Femur (tissue), 1 donor: Measurements from ENCODE around the gene KRTAP1-3.
"Not testable (repeated sequence)": the region's sequence is repeated elsewhere in the genome, so short reads cannot be mapped to it uniquely, and the experiment has no call there.

Source experiments
- DNase-seq: peaks from one replicate; pipeline ENCODE4 v3.0.0-alpha.2; 2017

Gene KRTAP1-3

DNA sequence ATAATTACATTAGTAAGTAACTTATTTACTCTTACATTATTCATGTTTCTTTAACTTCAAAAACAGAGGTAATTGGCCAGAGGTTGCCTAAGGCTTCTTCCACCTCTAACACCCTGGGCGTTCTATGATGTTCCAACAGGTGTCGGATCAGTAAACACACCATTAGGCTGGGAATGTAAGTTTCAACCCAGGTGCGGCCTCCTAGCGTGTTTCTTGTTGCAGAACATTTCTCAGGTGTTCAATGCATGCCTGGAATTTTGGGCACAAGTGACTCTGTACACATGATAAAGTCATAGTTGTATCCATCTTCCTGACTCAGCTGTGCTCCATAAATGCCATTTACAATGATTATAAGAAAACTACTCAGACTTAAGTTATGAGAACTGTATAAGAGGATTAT lies 19.4 kb upstream of the KRTAP1-3 start:
- DNase-seq: no peak

GRCh38 chr17:41052566-41052965 lies 17.9 kb upstream of the KRTAP1-3 start:
- no peak for DNase-seq

DNA sequence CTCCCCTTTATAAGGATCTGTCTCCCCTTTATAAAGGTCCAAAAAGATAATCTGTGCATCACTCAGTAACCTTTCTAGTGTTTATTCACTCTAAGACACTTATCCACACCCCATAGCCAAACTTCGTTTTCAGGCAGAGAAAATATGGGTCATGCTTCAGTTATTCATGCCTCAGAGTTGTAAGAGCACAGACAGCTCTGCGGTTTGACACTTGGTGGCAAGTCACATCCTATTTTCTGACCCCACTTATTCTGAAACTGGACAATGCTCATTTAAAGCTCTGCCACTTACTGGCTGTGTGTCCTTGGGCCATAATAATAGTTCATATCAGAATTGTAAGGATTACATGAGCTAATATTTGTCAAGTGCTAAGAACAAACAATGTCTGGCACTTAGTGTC lies 14.4 kb upstream of the KRTAP1-3 start:
- no peak for DNase-seq

DNA sequence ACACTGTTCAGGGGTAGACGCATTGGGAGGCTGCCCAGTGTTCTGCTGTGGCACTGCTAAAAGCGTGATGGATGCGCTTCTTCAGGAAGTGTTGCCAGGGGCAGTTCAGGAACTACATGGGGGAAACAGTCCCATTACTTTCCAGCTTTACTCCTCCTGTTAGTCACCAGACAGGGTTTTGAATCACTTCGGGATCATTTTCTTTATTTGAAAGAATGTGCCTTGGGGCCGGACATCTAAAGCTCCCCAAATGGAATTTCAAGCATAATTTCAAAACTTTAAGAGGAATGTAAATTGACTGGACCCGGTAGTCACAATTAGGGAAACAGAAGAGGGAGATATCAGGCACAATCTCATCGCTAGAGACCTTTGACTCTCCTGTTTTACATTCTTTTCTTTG lies 13.8 kb upstream of the KRTAP1-3 start:
- DNase-seq: no peak

- DNase-seq: not testable (repeated sequence)
These were observed 12.2 kb upstream of the KRTAP1-3 start, which contains the start of gene KRTAP2-1 for GRCh38 chr17:41046735-41047465. KRTAP2-1 (minus strand) TSS chr17:41047316; CDS start chr17:41047267, 49 bp downstream.

- DNase-seq: no peak
These were observed 8.3 kb upstream of the KRTAP1-3 start for GRCh38 chr17:41042953-41043352.

- peak; percentile 59 for DNase-seq
These were observed 6.3 kb upstream of the KRTAP1-3 start, which contains the start of gene KRTAP1-1 for GRCh38 chr17:41040783-41041571. KRTAP1-1 (minus strand) TSS chr17:41041450; CDS start chr17:41041397, 53 bp downstream.

- no peak for DNase-seq
These were observed 3.2 kb upstream of the KRTAP1-3 start for GRCh38 chr17:41037853-41038350.

DNA sequence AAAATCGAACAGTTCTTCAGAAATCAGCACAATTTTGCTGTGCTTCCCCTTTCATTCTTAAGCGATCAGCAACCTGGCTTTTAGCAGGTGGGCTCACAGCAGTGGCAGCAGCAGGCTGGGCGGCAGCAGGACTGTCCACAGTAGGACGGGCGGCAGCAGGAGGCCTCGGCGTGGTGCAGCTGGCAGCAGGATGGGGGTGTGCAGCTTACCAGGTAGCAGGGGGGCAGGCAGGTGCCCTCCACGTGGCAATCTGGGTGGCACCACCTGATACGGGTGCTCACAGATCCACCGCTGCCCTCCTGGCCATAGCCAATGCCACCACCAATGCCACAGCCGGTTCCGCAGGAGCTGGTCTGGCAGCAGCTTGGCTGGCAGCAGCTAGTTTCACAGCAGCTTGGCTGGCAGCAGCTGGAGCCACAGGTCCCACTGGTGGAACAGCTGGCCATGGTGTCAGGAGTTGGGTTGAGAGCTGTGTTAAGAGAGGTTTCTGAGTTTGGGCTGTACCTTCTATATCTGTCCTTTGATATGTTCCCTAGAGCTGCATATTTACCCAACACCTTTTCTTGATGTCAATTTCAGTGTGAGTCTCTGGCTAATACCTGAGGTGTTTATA lies 4.9 kb downstream of the KRTAP1-3 start, which contains the start of gene KRTAP1-4:
KRTAP1-4 (minus strand) TSS at position 563 of the 613 bp plus-strand sequence; CDS start at position 446, 117 bp downstream.
- DNase-seq: no peak

DNA sequence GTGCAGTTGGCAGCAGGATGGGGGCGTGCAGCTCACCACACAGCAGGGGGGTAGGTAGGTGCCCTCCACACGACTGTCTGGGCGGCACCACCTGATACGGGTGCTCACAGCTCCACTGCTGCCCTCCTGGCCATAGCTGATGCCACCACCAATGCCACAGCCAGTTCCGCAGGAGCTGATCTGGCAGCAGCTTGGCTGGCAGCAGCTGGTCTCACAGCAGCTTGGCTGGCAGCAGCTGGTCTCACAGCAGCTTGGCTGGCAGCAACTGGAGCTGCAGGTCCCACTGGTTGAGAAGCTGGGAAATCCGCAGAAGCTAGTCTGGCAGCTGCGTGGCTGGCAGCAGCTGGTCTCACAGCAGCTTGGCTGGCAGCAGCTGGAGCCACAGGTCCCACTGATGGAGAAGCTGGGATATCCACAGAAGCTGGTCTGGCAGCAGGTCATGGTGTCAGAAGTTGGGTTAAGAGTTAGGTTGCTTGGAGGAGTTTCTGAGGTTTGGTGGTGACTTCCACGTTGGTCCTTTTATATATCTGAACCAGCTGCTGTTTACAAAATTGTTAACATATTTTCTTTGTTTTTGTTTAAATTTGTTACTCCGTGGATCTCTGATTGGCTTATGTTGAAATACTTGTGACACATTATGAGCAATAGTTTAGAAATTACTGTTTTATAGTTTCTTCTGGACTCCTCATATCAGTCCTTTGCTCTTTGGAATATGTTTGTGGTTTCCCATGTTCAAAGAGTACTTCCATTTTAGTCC lies 7.8 kb downstream of the KRTAP1-3 start, which contains the start of gene KRTAP1-5:
KRTAP1-5 (minus strand) TSS at position 494 of the 757 bp plus-strand sequence; CDS start at position 441, 53 bp downstream.
- peak; percentile 34 for DNase-seq

DNA sequence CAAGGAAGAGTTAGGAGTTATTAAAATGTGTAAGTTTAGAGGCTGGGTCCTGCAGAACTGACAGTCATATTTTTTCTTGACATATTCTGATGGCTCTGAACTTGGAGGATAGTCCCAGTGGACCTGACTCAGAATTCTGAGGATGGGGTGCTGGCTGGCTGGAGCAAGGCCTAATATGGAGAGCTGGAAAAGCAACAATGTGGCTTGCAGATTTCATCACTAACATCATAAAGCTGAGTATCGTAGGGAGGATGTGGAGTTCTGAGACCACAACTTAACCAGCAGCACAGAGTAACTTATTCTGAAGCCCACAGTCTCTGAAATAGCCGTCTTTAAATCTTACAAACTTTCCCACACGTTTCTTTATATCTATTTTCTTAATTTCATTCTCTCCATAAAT lies 10.0 kb downstream of the KRTAP1-3 start:
- no peak for DNase-seq

- DNase-seq: no peak
These were observed 14.3 kb downstream of the KRTAP1-3 start for GRCh38 chr17:41020336-41020735.

DNA sequence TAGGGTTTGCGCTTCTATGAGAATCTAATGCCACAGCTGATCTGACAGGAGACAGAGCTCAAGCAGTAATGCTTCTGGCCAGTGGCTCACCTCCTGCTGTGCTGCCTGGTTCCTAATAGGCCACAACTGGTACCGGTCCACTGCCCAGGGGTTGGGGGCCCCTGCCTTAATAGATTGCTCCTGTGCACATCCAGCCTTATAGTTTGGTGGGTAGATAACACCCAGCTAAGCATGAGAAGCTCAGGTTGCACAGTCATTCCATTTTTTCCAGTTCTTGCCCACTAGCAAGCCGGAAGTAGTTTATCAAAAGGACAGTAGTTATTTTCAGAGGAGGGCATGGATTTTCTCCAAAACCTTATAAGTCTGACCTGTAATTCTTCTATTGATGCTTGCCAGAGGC lies 15.3 kb downstream of the KRTAP1-3 start:
- DNase-seq: no peak

DNA sequence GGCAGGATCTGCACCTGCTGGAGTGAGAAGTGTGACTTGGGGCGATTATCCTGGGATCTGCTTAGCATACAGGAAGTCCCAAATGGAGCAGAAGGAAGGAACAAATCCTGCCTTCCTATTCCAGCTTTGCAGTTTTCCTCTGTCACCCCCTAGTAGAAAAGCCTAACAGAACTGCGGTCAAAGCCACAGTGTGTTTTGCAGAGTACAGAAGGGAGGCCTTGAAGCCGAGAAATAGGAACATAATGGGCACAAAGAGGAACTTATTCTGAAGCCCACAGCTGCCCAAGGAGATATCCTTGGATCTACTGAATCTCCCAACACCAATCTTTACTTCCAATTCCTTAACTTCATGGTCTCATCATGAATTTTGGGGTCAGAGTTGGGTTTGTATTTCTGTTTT lies 16.1 kb downstream of the KRTAP1-3 start:
- DNase-seq: no peak

- no peak for DNase-seq
These were observed 18.0 kb downstream of the KRTAP1-3 start for GRCh38 chr17:41016578-41017215.

DNA sequence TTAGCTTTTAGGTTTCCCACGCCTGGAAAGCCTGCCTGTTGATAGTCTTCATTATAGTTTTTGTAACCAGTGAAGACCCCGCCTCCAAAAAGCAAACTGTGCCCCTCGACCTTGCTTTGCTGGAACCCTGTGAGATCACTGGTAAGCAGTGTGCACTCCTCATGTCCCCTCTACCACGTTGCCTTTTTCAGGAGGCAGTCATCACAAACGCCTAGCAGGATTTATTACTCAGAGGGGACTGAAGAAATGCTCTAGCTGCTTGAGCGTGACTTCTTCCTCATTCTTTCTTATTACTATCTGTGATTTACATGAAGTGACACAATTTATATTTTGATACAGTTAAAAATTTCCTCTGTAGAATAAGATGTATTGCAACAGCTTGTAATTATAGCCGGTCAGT lies 19.2 kb downstream of the KRTAP1-3 start:
- DNase-seq: no peak

- DNase-seq: peak; percentile 27
These were observed 21.1 kb downstream of the KRTAP1-3 start for GRCh38 chr17:41013606-41014005.

DNA sequence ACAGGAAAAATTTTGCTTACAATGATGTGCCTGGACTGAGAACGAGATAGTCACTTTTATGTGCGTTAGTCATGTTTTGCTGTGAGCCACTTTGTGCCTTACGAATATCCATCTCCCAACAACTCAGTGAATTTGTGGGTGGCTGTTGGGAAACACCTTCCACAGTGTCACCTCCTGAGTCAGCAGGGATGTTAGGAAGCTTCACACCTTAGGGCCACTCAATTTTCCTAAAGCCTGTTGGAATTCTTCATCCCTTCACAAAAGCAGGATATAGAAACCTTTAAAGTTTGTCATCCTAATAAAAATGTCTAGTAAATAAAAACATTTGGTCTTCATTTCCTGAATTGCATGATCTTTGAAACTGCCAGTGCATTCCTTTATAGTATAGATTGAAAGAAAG lies 21.5 kb downstream of the KRTAP1-3 start:
- no peak for DNase-seq

DNA sequence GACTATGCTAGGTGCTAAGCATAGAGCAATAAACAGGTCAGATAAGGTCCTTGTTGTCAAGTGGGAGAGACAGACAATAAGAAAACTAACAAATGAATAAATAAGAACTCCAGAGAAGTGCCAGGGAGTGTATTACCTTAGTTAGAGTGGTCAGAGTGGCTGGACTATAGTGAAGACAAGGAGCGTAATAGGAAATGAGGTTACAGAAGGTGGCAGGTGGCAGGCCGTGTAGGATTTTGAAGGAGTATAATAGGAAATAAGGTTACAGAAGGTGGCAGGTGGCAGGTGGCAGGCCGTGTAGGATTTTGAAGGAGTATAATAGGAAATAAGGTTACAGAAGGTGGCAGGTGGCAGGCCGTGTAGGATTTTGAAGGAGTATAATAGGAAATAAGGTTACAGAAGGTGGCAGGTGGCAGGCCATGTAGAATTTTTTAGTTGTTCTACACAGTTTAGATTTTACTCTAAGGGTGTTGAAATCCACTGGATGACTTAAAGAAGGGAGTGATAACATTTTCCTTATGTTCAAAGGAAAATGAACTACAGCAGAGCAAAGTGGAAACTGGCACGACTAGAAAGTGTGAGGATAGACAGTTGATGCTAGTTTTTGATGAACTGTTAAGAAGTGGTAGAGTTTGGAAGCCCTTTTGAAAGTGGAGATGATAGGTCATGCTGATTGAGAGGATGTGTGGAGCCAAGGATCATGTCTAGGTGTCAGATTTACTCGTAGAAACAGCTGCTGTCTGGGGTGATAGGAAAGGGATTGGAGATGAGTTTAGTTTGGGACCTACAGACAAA lies 22.2 kb downstream of the KRTAP1-3 start:
- no peak for DNase-seq

DNA sequence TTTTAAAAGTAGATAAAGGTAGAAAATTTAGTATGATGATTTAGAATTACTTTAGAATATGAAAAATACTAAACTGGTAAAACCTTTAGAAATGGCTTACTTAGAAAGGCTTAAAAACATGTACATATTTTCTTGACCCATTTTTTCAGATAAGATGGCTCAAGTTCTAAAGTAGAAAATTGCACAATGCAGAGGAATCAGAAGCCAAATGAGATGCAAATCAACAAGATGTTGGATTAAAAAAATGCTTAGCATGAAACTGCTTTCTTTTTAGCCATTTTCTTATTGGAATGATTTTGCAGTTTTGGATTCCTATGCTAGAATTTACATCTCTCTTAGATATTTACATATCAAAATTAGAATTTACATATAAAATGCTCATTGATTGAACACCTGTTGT lies 24.2 kb downstream of the KRTAP1-3 start:
- DNase-seq: no peak

DNA sequence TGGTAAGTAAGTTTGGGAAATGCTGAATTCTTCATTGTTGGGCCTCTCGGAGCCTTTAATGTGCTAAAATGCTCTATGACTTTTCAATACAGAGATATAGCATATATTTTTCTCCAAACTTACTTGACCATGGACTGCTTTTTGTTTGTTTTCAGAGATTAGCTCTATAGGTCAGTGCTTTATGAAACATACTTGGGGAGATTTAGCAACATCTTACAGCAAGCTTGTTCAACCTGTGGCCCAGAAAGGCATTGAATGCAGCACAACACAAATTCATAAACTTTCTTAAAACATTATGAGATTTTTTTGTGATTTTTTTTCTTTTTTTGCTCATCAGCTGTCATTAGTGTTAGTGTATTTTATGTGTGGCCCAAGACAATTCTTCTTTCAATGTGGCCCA lies 24.7 kb downstream of the KRTAP1-3 start:
- DNase-seq: no peak
